PC-3 (cell line): ENCODE measurements around the gene GIPC1. TPM values are rescaled to one million over a fixed set of nuclear protein-coding genes. Genes with fewer than 3 reads are reported as not detected.
"Not testable (repeated sequence)": the region's sequence is repeated elsewhere in the genome, so short reads cannot be mapped to it uniquely, and the experiment has no call there.

Experiments
- ATAC-seq: fragments of 200-7000 bp; cut with Tn5 transposase; 2 replicates; pipeline ENCODE4 v1.9.1; 2020; ENCODE audit warnings: mild to moderate bottlenecking, moderate library complexity
- BruUV-seq: library from RNA; stranded (reverse); fragments of 400-500 nt; replicated peaks from 2 replicates; lab custom pipeline; 2021; lab: Mats Ljungman, UMichigan
- CTCF ChIA-PET: fragments of 300-600 bp; sonication (Branson Sonifier 250); formaldehyde crosslinking; loops from one replicate; lab custom pipeline; 2022; ENCODE audit warnings: antibody characterized with exemption; lab: Charles Lee
- POLR2A ChIA-PET: fragments of 300-600 bp; sonication (Branson Sonifier 250); formaldehyde crosslinking; loops from one replicate; lab custom pipeline; 2022; ENCODE audit warnings: antibody characterized with exemption; ENCODE audit not compliant: unreplicated experiment; lab: Charles Lee
- DNase-seq: peaks from one replicate; pipeline ENCODE4 v3.0.0-alpha.2; 2015
- H2AFZ ChIP-seq: fragments of 300-600 bp; sonication (generic); 2 replicates; pipeline ENCODE4 v1.6.0; 2016; ENCODE audit warnings: antibody characterized with exemption, low read length
- H3F3A ChIP-seq: fragments of 300-600 bp; sonication (generic); one replicate; pipeline ENCODE4 v1.6.0; 2017; ENCODE audit warnings: antibody characterized with exemption, low read length, control low read depth, mild to moderate bottlenecking; ENCODE audit not compliant: unreplicated experiment
- H3K27ac ChIP-seq: fragments of 300-600 bp; sonication (generic); 2 replicates; pipeline ENCODE4 v1.5.1; 2016; ENCODE audit warnings: mild to moderate bottlenecking, low read length
- H3K27me3 ChIP-seq: fragments of 300-600 bp; sonication (generic); 2 replicates; pipeline ENCODE4 v1.6.1; 2016; ENCODE audit warnings: low read length, mixed read lengths
- H3K36me3 ChIP-seq: fragments of 300-600 bp; sonication (generic); 2 replicates; pipeline ENCODE4 v1.6.1; 2016; ENCODE audit warnings: low read depth, mixed run types, low read length, mixed read lengths
- H3K4me1 ChIP-seq: fragments of 300-600 bp; sonication (generic); 2 replicates; pipeline ENCODE4 v1.5.1; 2016; ENCODE audit warnings: low read length; ENCODE audit not compliant: insufficient read depth
- H3K4me2 ChIP-seq: fragments of 300-600 bp; sonication (generic); 2 replicates; pipeline ENCODE4 v1.6.0; 2016; ENCODE audit warnings: low read length
- H3K4me3 ChIP-seq: fragments of 300-600 bp; sonication (generic); 2 replicates; pipeline ENCODE4 v1.5.1; 2016; ENCODE audit warnings: mild to moderate bottlenecking, low read length, mixed read lengths
- H3K79me2 ChIP-seq: fragments of 300-600 bp; sonication (generic); 2 replicates; pipeline ENCODE4 v1.6.1; 2017; ENCODE audit warnings: low read length, mixed read lengths
- H3K9ac ChIP-seq: fragments of 300-600 bp; sonication (generic); 2 replicates; pipeline ENCODE4 v1.6.0; 2016; ENCODE audit warnings: mild to moderate bottlenecking, low read length
- H3K9me2 ChIP-seq: fragments of 300-600 bp; sonication (generic); replicated peaks from 2 replicates; pipeline ENCODE4 v1.6.1; 2016; ENCODE audit warnings: mixed run types, low read length, mixed read lengths
- H3K9me3 ChIP-seq: fragments of 300-600 bp; sonication (generic); 2 replicates; pipeline ENCODE4 v1.6.1; 2016; ENCODE audit warnings: low read length, mixed read lengths
- H4K20me1 ChIP-seq: fragments of 300-600 bp; sonication (generic); 2 replicates; pipeline ENCODE4 v1.6.1; 2016; ENCODE audit warnings: low read length, mixed read lengths
- CTCF ChIP-seq: fragments of 300-600 bp; sonication (generic); conservative IDR thresholded peaks from 2 replicates; pipeline ENCODE4 v1.5.1; 2017; ENCODE audit warnings: antibody characterized with exemption, low read depth, mild to moderate bottlenecking, low read length
- EZH2 ChIP-seq: fragments of 300-600 bp; sonication (generic); IDR thresholded peaks from one replicate; pipeline ENCODE4 v1.6.1; 2017; ENCODE audit warnings: antibody characterized with exemption, mild to moderate bottlenecking, low read length; ENCODE audit not compliant: unreplicated experiment
- EZH2phosphoT487 ChIP-seq: fragments of 300-600 bp; sonication (generic); IDR thresholded peaks from 2 replicates; pipeline ENCODE4 v1.6.1; 2018; ENCODE audit warnings: mild to moderate bottlenecking, antibody characterized with exemption, low read length, borderline replicate concordance
- intact Hi-C: fragments of 100-400 bp; cut with micrococcal nuclease; formaldehyde crosslinking; loops from 2 replicates; pipeline ENCODE4 v1.9.0; 2023
- total RNA-seq: library from RNA; depleted of rRNA; stranded (reverse); fragments of >200 nt; gene quantifications from 2 replicates; pipeline ENCODE4 v1.2.3, GENCODE V29; 2014

Gene GIPC1
- total RNA-seq, 1 experiment from 2014 or later: 538 TPM

- Histone ChIP-seq H3K4me1 (no peaks in the 10 kb centered on the region), H4K20me1 (no peaks in the 10 kb centered on the region), H3K9me2 (no peaks in the 10 kb centered on the region), H3K27ac (no peak overlapping the region), H3K9me3 (no peaks in the 10 kb centered on the region), H3K4me2 (no peak overlapping the region), H3K9ac (no peak overlapping the region), H2AFZ (no peak overlapping the region), H3K27me3 (no peaks in the 10 kb centered on the region), H3F3A (no peaks in the 10 kb centered on the region), H3K36me3 (peaks cover 32% of the 10 kb centered on the region), H3K79me2 (no peaks in the 10 kb centered on the region), H3K4me3 (no peak overlapping the region)
- no peak for TF ChIP-seq EZH2phosphoT487
- no peak for TF ChIP-seq EZH2
- TF ChIP-seq CTCF: no peak
- POLR2A ChIA-PET: no interaction called here
- ATAC-seq: no peak
- CTCF ChIA-PET: no interaction called here
- BruUV-seq: no TSS peak
- no peak for DNase-seq
- intact Hi-C loops: no loop called here
These were observed 32.2 kb downstream of the GIPC1 start for GRCh38 chr19:14463747-14464146.

GRCh38 chr19:14462401-14462800 is 33.5 kb downstream of the GIPC1 start:
- H3K9ac ChIP-seq, H3K27me3 ChIP-seq, H3K4me2 ChIP-seq, H3K9me3 ChIP-seq, H3K4me1 ChIP-seq, DNase-seq, H3K27ac ChIP-seq, H3K79me2 ChIP-seq, intact Hi-C loops, H2AFZ ChIP-seq, BruUV-seq, POLR2A ChIA-PET, H3K9me2 ChIP-seq, H4K20me1 ChIP-seq, H3F3A ChIP-seq, ATAC-seq, H3K4me3 ChIP-seq, CTCF ChIA-PET: not testable (repeated sequence)
- peaks cover 29% of the 10 kb centered on the region for H3K36me3 ChIP-seq

GRCh38 chr19:14460935-14461334 is 35.0 kb downstream of the GIPC1 start:
- TF ChIP-seq CTCF (no peak), EZH2 (no peak), EZH2phosphoT487 (no peak)
- BruUV-seq: no TSS peak
- POLR2A ChIA-PET: no interaction called here

More at GRCh38 chr19:14460935-14461334, 35.0 kb downstream of the GIPC1 start:
- H3K4me3 ChIP-seq: no peak overlapping the region
- no peak for DNase-seq
- H3K36me3 ChIP-seq: peaks cover 32% of the 10 kb centered on the region
- ATAC-seq: no peak
- H4K20me1 ChIP-seq: no peaks in the 10 kb centered on the region
- intact Hi-C loops: no loop called here
- no peak overlapping the region for H3K27ac ChIP-seq
- no peaks in the 10 kb centered on the region for H3K79me2 ChIP-seq
- no peaks in the 10 kb centered on the region for H3K27me3 ChIP-seq
- CTCF ChIA-PET: no interaction called here
- H3F3A ChIP-seq: no peaks in the 10 kb centered on the region
- H3K4me2 ChIP-seq: no peak overlapping the region
- no peaks in the 10 kb centered on the region for H3K9me3 ChIP-seq
- H2AFZ ChIP-seq: no peak overlapping the region
- no peak overlapping the region for H3K9ac ChIP-seq
- no peaks in the 10 kb centered on the region for H3K4me1 ChIP-seq
- no peaks in the 10 kb centered on the region for H3K9me2 ChIP-seq
